Smooth muscle cell (in vitro differentiated cells): Measurements from ENCODE around the gene P2RY8. TPM values are rescaled to one million over a fixed set of nuclear protein-coding genes. Genes with fewer than 3 reads are reported as not detected.

ENCODE experiments used
- DNase-seq: peaks from one replicate; lab custom pipeline; 2025; ENCODE audit not compliant: unreplicated experiment; lab: John Stamatoyannopoulos, UW
- H2AFZ ChIP-seq: fragments of 200-600 bp; sonication (generic); 2 replicates; pipeline ENCODE4 v1.6.0; 2016; ENCODE audit warnings: antibody characterized with exemption, low read depth, mild to moderate bottlenecking
- H3F3A ChIP-seq: fragments of 200-600 bp; sonication (generic); 2 replicates; pipeline ENCODE4 v1.6.0; 2017; ENCODE audit warnings: antibody characterized with exemption, low read depth
- H3K27ac ChIP-seq: fragments of 200-600 bp; sonication (generic); 2 replicates; pipeline ENCODE4 v1.5.1; 2016; ENCODE audit warnings: low read depth, mild to moderate bottlenecking
- H3K27me3 ChIP-seq: fragments of 200-600 bp; sonication (generic); 2 replicates; pipeline ENCODE4 v1.6.1; 2016; ENCODE audit warnings: low read depth, mild to moderate bottlenecking
- H3K36me3 ChIP-seq: fragments of 200-600 bp; sonication (generic); 2 replicates; pipeline ENCODE4 v1.5.1; 2016; ENCODE audit warnings: low read depth
- H3K4me1 ChIP-seq: fragments of 200-600 bp; sonication (generic); 2 replicates; pipeline ENCODE4 v1.5.1; 2016; ENCODE audit warnings: low read depth
- H3K4me2 ChIP-seq: fragments of 200-600 bp; sonication (generic); 2 replicates; pipeline ENCODE4 v1.6.0; 2016; ENCODE audit warnings: mild to moderate bottlenecking
- H3K4me3 ChIP-seq: fragments of 200-600 bp; sonication (generic); 2 replicates; pipeline ENCODE4 v1.5.1; 2016; ENCODE audit warnings: mild to moderate bottlenecking
- H3K79me2 ChIP-seq: fragments of 200-600 bp; sonication (generic); 2 replicates; pipeline ENCODE4 v1.6.0; 2016; ENCODE audit warnings: low read depth, mild to moderate bottlenecking
- H3K9ac ChIP-seq: fragments of 200-600 bp; sonication (generic); 2 replicates; pipeline ENCODE4 v1.6.0; 2016; ENCODE audit warnings: low read depth
- H3K9me3 ChIP-seq: fragments of 200-600 bp; sonication (generic); replicated peaks from 2 replicates; pipeline ENCODE4 v1.5.1; 2016; ENCODE audit warnings: low read depth
- H4K20me1 ChIP-seq: fragments of 200-600 bp; sonication (generic); 2 replicates; pipeline ENCODE4 v1.6.0; 2016; ENCODE audit warnings: low read depth
- WGBS: methylation state at CpG from one replicate; pipeline ENCODE4 v1.1.7; 2016; ENCODE audit warnings: low lambda C conversion rate; 5-methylcytosine and 5-hydroxymethylcytosine counted together
- polyA plus RNA-seq: library from polyadenylated mRNA; unstranded; fragments of >200 nt; fragmentation: Nextera tagmentation; extraction: Ambion mirVana; gene quantifications from 2 replicates; pipeline ENCODE4 v1.2.1, GENCODE V29; 2016
- total RNA-seq: library from RNA; depleted of rRNA; stranded (reverse); fragments of >200 nt; gene quantifications from 2 replicates; pipeline ENCODE4 v1.2.3, GENCODE V29; 2014
- TF ChIP-seq, protein P1 (sequence below): fragments of 200-600 bp; sonication (generic); IDR thresholded peaks from 2 replicates; pipeline ENCODE4 v1.5.1; 2017; ENCODE audit warnings: borderline replicate concordance, mild to moderate bottlenecking, antibody characterized with exemption; ENCODE audit not compliant: insufficient read depth, poor library complexity, severe bottlenecking

The P2RY8 gene
- total and polyA plus RNA-seq, 2 experiments from 2014 or later, result not detected

GRCh38 chrX:1581132-1581531, 44.1 kb upstream of the P2RY8 start:
- 55% methylated on average over 4 of the region's 4 CpGs for WGBS
- H4K20me1 ChIP-seq, result no peaks in the 10 kb centered on the region
- no peak overlapping the region for H3K27ac ChIP-seq
- no peak for DNase-seq
- H3K36me3 ChIP-seq, result no peaks in the 10 kb centered on the region
- H3K4me3 ChIP-seq, result no peak overlapping the region
- H3F3A ChIP-seq, result no peaks in the 10 kb centered on the region
- TF ChIP-seq, protein P1, sequence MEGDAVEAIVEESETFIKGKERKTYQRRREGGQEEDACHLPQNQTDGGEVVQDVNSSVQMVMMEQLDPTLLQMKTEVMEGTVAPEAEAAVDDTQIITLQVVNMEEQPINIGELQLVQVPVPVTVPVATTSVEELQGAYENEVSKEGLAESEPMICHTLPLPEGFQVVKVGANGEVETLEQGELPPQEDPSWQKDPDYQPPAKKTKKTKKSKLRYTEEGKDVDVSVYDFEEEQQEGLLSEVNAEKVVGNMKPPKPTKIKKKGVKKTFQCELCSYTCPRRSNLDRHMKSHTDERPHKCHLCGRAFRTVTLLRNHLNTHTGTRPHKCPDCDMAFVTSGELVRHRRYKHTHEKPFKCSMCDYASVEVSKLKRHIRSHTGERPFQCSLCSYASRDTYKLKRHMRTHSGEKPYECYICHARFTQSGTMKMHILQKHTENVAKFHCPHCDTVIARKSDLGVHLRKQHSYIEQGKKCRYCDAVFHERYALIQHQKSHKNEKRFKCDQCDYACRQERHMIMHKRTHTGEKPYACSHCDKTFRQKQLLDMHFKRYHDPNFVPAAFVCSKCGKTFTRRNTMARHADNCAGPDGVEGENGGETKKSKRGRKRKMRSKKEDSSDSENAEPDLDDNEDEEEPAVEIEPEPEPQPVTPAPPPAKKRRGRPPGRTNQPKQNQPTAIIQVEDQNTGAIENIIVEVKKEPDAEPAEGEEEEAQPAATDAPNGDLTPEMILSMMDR, result peak; percentile 63
- no peak overlapping the region for H3K9ac ChIP-seq
- H3K4me1 ChIP-seq, result no peaks in the 10 kb centered on the region
- H2AFZ ChIP-seq, result no peak overlapping the region
- no peaks in the 10 kb centered on the region for H3K79me2 ChIP-seq
- no peaks in the 10 kb centered on the region for H3K9me3 ChIP-seq
- no peak overlapping the region for H3K4me2 ChIP-seq
- H3K27me3 ChIP-seq, result no peaks in the 10 kb centered on the region

GRCh38 chrX:1578511-1579173, 41.7 kb upstream of the P2RY8 start:
- 71% methylated on average over 6 of the region's 6 CpGs for WGBS
- H2AFZ ChIP-seq, result no peak overlapping the region
- H4K20me1 ChIP-seq, result no peaks in the 10 kb centered on the region
- H3K36me3 ChIP-seq, result no peaks in the 10 kb centered on the region
- H3K27me3 ChIP-seq, result no peaks in the 10 kb centered on the region
- H3K4me2 ChIP-seq, result no peak overlapping the region
- H3K4me3 ChIP-seq, result no peak overlapping the region
- H3F3A ChIP-seq, result no peaks in the 10 kb centered on the region
- TF ChIP-seq, protein P1, result no peak
- DNase-seq, result no peak
- H3K79me2 ChIP-seq, result no peaks in the 10 kb centered on the region
- H3K4me1 ChIP-seq, result no peaks in the 10 kb centered on the region
- H3K9ac ChIP-seq, result no peak overlapping the region
- no peak overlapping the region for H3K27ac ChIP-seq
- no peaks in the 10 kb centered on the region for H3K9me3 ChIP-seq

GRCh38 chrX:1577845-1578244, 40.9 kb upstream of the P2RY8 start:
- 86% methylated on average over 2 of the region's 2 CpGs for WGBS
- no peak for DNase-seq

More at GRCh38 chrX:1577845-1578244, 40.9 kb upstream of the P2RY8 start:
- no peak overlapping the region for H3K4me2 ChIP-seq
- H3K27me3 ChIP-seq, result no peaks in the 10 kb centered on the region
- H3F3A ChIP-seq, result no peaks in the 10 kb centered on the region
- H3K4me3 ChIP-seq, result no peak overlapping the region
- no peak overlapping the region for H3K27ac ChIP-seq
- no peaks in the 10 kb centered on the region for H4K20me1 ChIP-seq
- no peaks in the 10 kb centered on the region for H3K36me3 ChIP-seq
- no peaks in the 10 kb centered on the region for H3K9me3 ChIP-seq
- TF ChIP-seq, protein P1, result no peak
- no peaks in the 10 kb centered on the region for H3K79me2 ChIP-seq
- no peaks in the 10 kb centered on the region for H3K4me1 ChIP-seq
- H3K9ac ChIP-seq, result no peak overlapping the region
- no peak overlapping the region for H2AFZ ChIP-seq
